HG02885 (cell line): ENCODE results near the gene HNRNPH2.

Experiments used
- ATAC-seq: cut with Tn5 transposase; IDR thresholded peaks from one replicate; pipeline ENCODE4 v1.9.1; 2021; ENCODE audit warnings: mild to moderate bottlenecking; ENCODE audit not compliant: unreplicated experiment, poor library complexity

The HNRNPH2 gene

GRCh38 chrX:101407748-101408531 lies at the start of gene HNRNPH2, which contains the start of gene GLA:
Gene HNRNPH2 (plus strand): TSS chrX:101408222. CDS start chrX:101411989, 3,767 bp downstream.
Gene GLA (minus strand): TSS chrX:101407925. CDS start chrX:101407903, 22 bp downstream.
- peak; percentile 91 for ATAC-seq

GRCh38 chrX:101359966-101360365 lies 48.1 kb upstream of the HNRNPH2 start:
- ATAC-seq: no peak

- ATAC-seq: no peak
Observed at GRCh38 chrX:101360390-101360789, 47.6 kb upstream of the HNRNPH2 start.

- no peak for ATAC-seq
Observed at GRCh38 chrX:101362116-101362515, 45.9 kb upstream of the HNRNPH2 start.

- ATAC-seq: no peak
Observed at GRCh38 chrX:101362757-101363156, 45.3 kb upstream of the HNRNPH2 start.

GRCh38 chrX:101365301-101365795 lies 42.7 kb upstream of the HNRNPH2 start:
- no peak for ATAC-seq

- no peak for ATAC-seq
Observed at GRCh38 chrX:101368800-101369199, 39.2 kb upstream of the HNRNPH2 start.

- no peak for ATAC-seq
Observed at GRCh38 chrX:101369687-101370086, 38.3 kb upstream of the HNRNPH2 start.

- peak; percentile 81 for ATAC-seq
Observed at GRCh38 chrX:101370888-101371504, 37.0 kb upstream of the HNRNPH2 start.

- no peak for ATAC-seq
Observed at GRCh38 chrX:101377547-101377946, 30.5 kb upstream of the HNRNPH2 start.

GRCh38 chrX:101383679-101384205 lies 24.3 kb upstream of the HNRNPH2 start:
- peak; percentile 70 for ATAC-seq

- no peak for ATAC-seq
Observed at GRCh38 chrX:101385026-101385684, 22.9 kb upstream of the HNRNPH2 start.

- peak; percentile 70 for ATAC-seq
Observed at GRCh38 chrX:101385795-101386541, 22.1 kb upstream of the HNRNPH2 start, which contains the start of gene BTK. Gene BTK (minus strand): TSS chrX:101386191. CDS start chrX:101375284, 10,907 bp downstream.

GRCh38 chrX:101386542-101386885 lies 21.5 kb upstream of the HNRNPH2 start:
- ATAC-seq: no peak

- no peak for ATAC-seq
Observed at GRCh38 chrX:101388604-101389003, 19.4 kb upstream of the HNRNPH2 start.

- ATAC-seq: peak; percentile 81
Observed at GRCh38 chrX:101390664-101391525, 17.1 kb upstream of the HNRNPH2 start, which contains the start of gene RPL36A. Gene RPL36A (plus strand): TSS chrX:101391011. CDS start chrX:101391044, 33 bp downstream.

- no peak for ATAC-seq
Observed at GRCh38 chrX:101391831-101392230, 16.2 kb upstream of the HNRNPH2 start.

GRCh38 chrX:101393530-101394305 lies 14.3 kb upstream of the HNRNPH2 start:
- ATAC-seq: no peak
